ENCODE measurements around the gene NPM1. TPM values are rescaled to one million over a fixed set of nuclear protein-coding genes. Genes with fewer than 3 reads are reported as not detected.

The NPM1 gene
- total RNA-seq, 1 experiment from 2014 or later, result 2,112 TPM

DNA sequence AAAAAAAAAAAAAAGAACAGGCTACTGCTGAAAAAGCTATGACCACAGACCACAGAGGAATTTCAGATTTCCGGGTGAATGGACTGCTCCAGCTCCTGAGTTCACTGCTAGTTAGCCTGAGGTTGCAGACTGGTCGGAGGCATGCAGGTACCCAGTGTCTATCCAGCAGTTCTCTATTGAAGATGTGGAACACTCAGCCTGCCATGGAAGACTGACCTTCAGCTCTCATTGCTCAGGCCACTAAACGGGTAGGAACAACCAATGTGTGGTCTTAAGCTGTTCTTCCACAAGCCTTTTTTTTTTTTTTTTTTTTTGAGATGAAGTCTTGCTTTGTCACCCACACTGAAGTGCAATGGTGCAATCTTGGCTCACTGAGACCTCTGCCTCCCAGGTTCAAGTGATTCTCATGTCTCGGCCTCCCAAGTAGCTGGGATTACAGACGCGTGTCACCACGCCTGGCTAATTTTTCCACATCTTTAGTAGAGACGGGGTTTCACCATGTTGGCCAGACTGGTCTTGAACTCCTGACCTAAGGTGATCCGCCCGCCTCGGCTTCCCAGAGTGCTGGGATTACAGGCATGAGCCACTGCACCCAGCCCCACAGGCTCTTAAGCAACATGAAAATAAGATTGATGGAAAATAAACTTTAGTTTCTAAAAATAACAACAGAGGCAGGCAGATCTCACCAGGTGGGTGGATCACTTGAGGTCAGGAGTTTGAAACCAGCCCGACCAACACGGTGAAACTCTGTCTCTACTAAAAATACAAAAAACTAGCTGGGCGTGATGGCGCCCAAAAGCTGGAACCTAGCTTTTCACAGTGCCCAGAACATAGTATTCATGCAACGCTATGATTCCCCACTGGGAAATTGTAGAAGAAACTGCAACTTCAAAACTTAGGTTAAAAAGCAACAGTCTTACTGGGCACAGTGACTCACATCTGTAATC is 20.0 kb upstream of the NPM1 start:
- TF ChIP-seq, protein P1, sequence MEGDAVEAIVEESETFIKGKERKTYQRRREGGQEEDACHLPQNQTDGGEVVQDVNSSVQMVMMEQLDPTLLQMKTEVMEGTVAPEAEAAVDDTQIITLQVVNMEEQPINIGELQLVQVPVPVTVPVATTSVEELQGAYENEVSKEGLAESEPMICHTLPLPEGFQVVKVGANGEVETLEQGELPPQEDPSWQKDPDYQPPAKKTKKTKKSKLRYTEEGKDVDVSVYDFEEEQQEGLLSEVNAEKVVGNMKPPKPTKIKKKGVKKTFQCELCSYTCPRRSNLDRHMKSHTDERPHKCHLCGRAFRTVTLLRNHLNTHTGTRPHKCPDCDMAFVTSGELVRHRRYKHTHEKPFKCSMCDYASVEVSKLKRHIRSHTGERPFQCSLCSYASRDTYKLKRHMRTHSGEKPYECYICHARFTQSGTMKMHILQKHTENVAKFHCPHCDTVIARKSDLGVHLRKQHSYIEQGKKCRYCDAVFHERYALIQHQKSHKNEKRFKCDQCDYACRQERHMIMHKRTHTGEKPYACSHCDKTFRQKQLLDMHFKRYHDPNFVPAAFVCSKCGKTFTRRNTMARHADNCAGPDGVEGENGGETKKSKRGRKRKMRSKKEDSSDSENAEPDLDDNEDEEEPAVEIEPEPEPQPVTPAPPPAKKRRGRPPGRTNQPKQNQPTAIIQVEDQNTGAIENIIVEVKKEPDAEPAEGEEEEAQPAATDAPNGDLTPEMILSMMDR (IDR thresholded peaks at IDR 0.05; ENCODE audit: insufficient read depth in 1 of 2, low read depth in 1 of 2, low read length in 1 of 2, severe bottlenecking in 1 of 2, unreplicated experiment in 1 of 2), result no peak
- Mint-ChIP-seq H3K27ac (ENCODE audit: unreplicated experiment) (no peak overlapping the region), H3K4me1 (ENCODE audit: low read depth, unreplicated experiment) (peaks cover 8% of the 10 kb centered on the region), H3K4me3 (ENCODE audit: unreplicated experiment) (no peak overlapping the region), H3K9me3 (ENCODE audit: unreplicated experiment) (no peaks in the 10 kb centered on the region), H3K36me3 (ENCODE audit: insufficient read depth, unreplicated experiment) (no peaks in the 10 kb centered on the region), H3K27me3 (ENCODE audit: insufficient read depth, unreplicated experiment) (no peaks in the 10 kb centered on the region)
- Histone ChIP-seq H3K4me1 (no peaks in the 10 kb centered on the region), H3K27me3 (replicated peaks; ENCODE audit: control insufficient read depth, insufficient read depth, low read length) (no peaks in the 10 kb centered on the region), H3K4me3 (ENCODE audit: low read depth, low read length) (no peak overlapping the region), H3K9me3 (no peaks in the 10 kb centered on the region), H3K36me3 (ENCODE audit: control insufficient read depth, insufficient read depth, low read length) (no peaks in the 10 kb centered on the region)
- intact Hi-C loops (cut with micrococcal nuclease; ENCODE audit: unreplicated experiment), result no loop called here
- DNase-seq, result no peak
- POLR2A ChIA-PET, result no interaction called here
- CTCF ChIA-PET, result interaction anchor here (0.6 to 0.8 kb wide), 3 partner anchors 16 to 1834 kb away, joined by 3 to 6 read pairs (median 3); no protein-coding TSS in a partner anchor
- BruUV-seq (replicated peaks), result no TSS peak

- intact Hi-C loops (cut with micrococcal nuclease; ENCODE audit: unreplicated experiment), result no loop called here
- CTCF ChIA-PET, result no interaction called here
- H3K4me3 ChIP-seq (ENCODE audit: low read depth, low read length), result no peak overlapping the region
- DNase-seq, result no peak
- no peaks in the 10 kb centered on the region for H3K4me1 ChIP-seq
- no peaks in the 10 kb centered on the region for H3K9me3 ChIP-seq
- H3K27me3 ChIP-seq (replicated peaks; ENCODE audit: control insufficient read depth, insufficient read depth, low read length), result no peaks in the 10 kb centered on the region
- no peak overlapping the region for H3K4me3 Mint-ChIP-seq (ENCODE audit: unreplicated experiment)
- peaks cover 8% of the 10 kb centered on the region for H3K4me1 Mint-ChIP-seq (ENCODE audit: low read depth, unreplicated experiment)
- POLR2A ChIA-PET, result no interaction called here
- H3K36me3 ChIP-seq (ENCODE audit: control insufficient read depth, insufficient read depth, low read length), result no peaks in the 10 kb centered on the region
- TF ChIP-seq, protein P1 (IDR thresholded peaks at IDR 0.05; ENCODE audit: insufficient read depth in 1 of 2, low read depth in 1 of 2, low read length in 1 of 2, severe bottlenecking in 1 of 2, unreplicated experiment in 1 of 2), result no peak
- no peaks in the 10 kb centered on the region for H3K36me3 Mint-ChIP-seq (ENCODE audit: insufficient read depth, unreplicated experiment)
- BruUV-seq (replicated peaks), result no TSS peak
- no peak overlapping the region for H3K27ac Mint-ChIP-seq (ENCODE audit: unreplicated experiment)
- no peaks in the 10 kb centered on the region for H3K27me3 Mint-ChIP-seq (ENCODE audit: insufficient read depth, unreplicated experiment)
- no peaks in the 10 kb centered on the region for H3K9me3 Mint-ChIP-seq (ENCODE audit: unreplicated experiment)
Measured at GRCh38 chr5:171369056-171369455, 18.6 kb upstream of the NPM1 start.

DNA sequence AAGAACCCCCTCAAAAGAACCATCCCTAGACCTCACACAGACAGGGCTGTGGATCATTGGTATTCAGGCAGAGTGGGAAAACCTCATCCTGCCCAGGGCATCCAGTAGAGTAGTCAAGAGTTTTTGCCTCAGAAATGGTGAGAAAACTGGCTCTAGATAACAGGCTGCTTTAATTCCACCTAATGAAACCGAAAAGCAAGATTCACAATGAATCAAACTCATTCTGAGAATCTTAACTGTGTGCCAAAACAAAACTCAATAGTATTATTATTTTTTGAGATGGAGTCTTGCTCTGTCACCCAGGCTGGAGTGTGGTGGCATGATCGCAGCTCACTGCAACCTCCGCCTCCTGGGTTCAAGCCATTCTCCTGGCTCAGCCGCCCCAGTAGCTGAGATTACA is 17.8 kb upstream of the NPM1 start:
- no TSS peak for BruUV-seq (replicated peaks)
- no peaks in the 10 kb centered on the region for H3K36me3 Mint-ChIP-seq (ENCODE audit: insufficient read depth, unreplicated experiment)
- POLR2A ChIA-PET, result no interaction called here
- intact Hi-C loops (cut with micrococcal nuclease; ENCODE audit: unreplicated experiment), result no loop called here
- DNase-seq, result no peak
- H3K27me3 ChIP-seq (replicated peaks; ENCODE audit: control insufficient read depth, insufficient read depth, low read length), result no peaks in the 10 kb centered on the region
- peaks cover 8% of the 10 kb centered on the region for H3K4me1 Mint-ChIP-seq (ENCODE audit: low read depth, unreplicated experiment)
- TF ChIP-seq, protein P1 (IDR thresholded peaks at IDR 0.05; ENCODE audit: insufficient read depth in 1 of 2, low read depth in 1 of 2, low read length in 1 of 2, severe bottlenecking in 1 of 2, unreplicated experiment in 1 of 2), result no peak
- no peak overlapping the region for H3K4me3 Mint-ChIP-seq (ENCODE audit: unreplicated experiment)
- CTCF ChIA-PET, result no interaction called here
- no peaks in the 10 kb centered on the region for H3K9me3 ChIP-seq
- no peaks in the 10 kb centered on the region for H3K4me1 ChIP-seq
- H3K9me3 Mint-ChIP-seq (ENCODE audit: unreplicated experiment), result no peaks in the 10 kb centered on the region
- no peaks in the 10 kb centered on the region for H3K36me3 ChIP-seq (ENCODE audit: control insufficient read depth, insufficient read depth, low read length)
- H3K4me3 ChIP-seq (ENCODE audit: low read depth, low read length), result no peak overlapping the region
- no peaks in the 10 kb centered on the region for H3K27me3 Mint-ChIP-seq (ENCODE audit: insufficient read depth, unreplicated experiment)
- no peak overlapping the region for H3K27ac Mint-ChIP-seq (ENCODE audit: unreplicated experiment)

Data from Caco-2 (cell line).